Suprapubic skin (tissue), 4 donors: ENCODE measurements around the gene GCNA. TPM values are rescaled to one million over a fixed set of nuclear protein-coding genes. Genes with fewer than 3 reads are reported as not detected.

Experiments used
- DNase-seq, 2 donors: peaks; one replicate each; pipeline ENCODE4 v3.0.0-alpha.2; 2019; ENCODE audit warnings: low spot score in 2 of 2
- H3K27ac ChIP-seq: fragments of 200-600 bp; sonication (generic); one replicate; pipeline ENCODE4 v1.5.1; 2019
- H3K27me3 ChIP-seq: fragments of 200-600 bp; sonication (generic); one replicate; pipeline ENCODE4 v1.5.1; 2019
- H3K36me3 ChIP-seq: fragments of 200-600 bp; sonication (generic); one replicate; pipeline ENCODE4 v1.5.1; 2019
- H3K4me1 ChIP-seq: fragments of 200-600 bp; sonication (generic); one replicate; pipeline ENCODE4 v1.5.1; 2019
- H3K4me3 ChIP-seq: fragments of 200-600 bp; sonication (generic); one replicate; pipeline ENCODE4 v1.5.1; 2019; ENCODE audit warnings: mild to moderate bottlenecking
- H3K9me3 ChIP-seq: fragments of 200-600 bp; sonication (generic); one replicate; pipeline ENCODE4 v1.5.1; 2019
- EP300 ChIP-seq: sonication (generic); formaldehyde crosslinking; IDR thresholded peaks from one replicate; pipeline ENCODE4 v1.6.1; 2017; ENCODE audit warnings: antibody characterized with exemption
- POLR2A ChIP-seq, 2 donors: fragments of 450-650 bp; IDR thresholded peaks; one replicate each; pipeline ENCODE4 v1.6.1; 2017; ENCODE audit warnings: antibody characterized with exemption in 2 of 2, mild to moderate bottlenecking in 2 of 2, moderate library complexity in 2 of 2
- POLR2AphosphoS5 ChIP-seq, 3 donors: sonication (generic); formaldehyde crosslinking; IDR thresholded peaks; one replicate each; pipeline ENCODE4 v1.6.1; 2017; ENCODE audit warnings: antibody characterized with exemption in 3 of 3
- WGBS: methylation state at CpG from one replicate; pipeline ENCODE4 v1.1.5; 2018; 5-methylcytosine and 5-hydroxymethylcytosine counted together
- total RNA-seq, 4 donors: library from RNA; depleted of rRNA; stranded (reverse); fragments of >200 nt; gene quantifications; one replicate each; pipeline ENCODE4 v1.1.0, GENCODE V29; 2016
- TF ChIP-seq, protein P1 (sequence below), 2 donors: fragments of 200-600 bp in 1 of 2; fragments of 450-650 bp in 1 of 2; sonication (generic) in 1 of 2; IDR thresholded peaks; one replicate each; pipeline ENCODE4 v1.5.1; 2016 to 2019; ENCODE audit warnings: antibody characterized with exemption in 2 of 2, mild to moderate bottlenecking in 1 of 2, moderate library complexity in 1 of 2

The GCNA gene
- total RNA-seq, 4 donors from 2014 or later: 0.47 to 5.5 (median 0.99) TPM

DNA sequence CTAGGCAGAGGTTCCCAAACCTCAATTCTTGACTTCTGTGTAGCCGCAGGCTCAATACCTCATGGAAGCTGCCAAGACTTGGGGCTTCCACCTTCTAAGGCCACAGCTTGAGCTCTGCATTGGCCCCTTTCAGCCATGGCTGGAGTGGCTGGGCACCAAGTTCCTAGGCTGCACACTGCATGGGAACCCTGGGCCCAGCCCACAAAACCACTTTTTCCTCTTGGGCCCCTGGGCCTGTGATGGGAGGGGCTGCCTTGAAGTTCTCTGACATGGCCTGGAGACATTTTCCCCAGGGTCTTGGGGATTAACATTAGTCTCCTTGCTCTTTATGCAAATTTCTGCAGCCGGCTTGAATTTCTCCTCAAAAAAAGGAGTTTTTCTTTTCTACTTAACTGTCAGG lies 75.1 kb downstream of the GCNA start:
- TF ChIP-seq, protein P1, sequence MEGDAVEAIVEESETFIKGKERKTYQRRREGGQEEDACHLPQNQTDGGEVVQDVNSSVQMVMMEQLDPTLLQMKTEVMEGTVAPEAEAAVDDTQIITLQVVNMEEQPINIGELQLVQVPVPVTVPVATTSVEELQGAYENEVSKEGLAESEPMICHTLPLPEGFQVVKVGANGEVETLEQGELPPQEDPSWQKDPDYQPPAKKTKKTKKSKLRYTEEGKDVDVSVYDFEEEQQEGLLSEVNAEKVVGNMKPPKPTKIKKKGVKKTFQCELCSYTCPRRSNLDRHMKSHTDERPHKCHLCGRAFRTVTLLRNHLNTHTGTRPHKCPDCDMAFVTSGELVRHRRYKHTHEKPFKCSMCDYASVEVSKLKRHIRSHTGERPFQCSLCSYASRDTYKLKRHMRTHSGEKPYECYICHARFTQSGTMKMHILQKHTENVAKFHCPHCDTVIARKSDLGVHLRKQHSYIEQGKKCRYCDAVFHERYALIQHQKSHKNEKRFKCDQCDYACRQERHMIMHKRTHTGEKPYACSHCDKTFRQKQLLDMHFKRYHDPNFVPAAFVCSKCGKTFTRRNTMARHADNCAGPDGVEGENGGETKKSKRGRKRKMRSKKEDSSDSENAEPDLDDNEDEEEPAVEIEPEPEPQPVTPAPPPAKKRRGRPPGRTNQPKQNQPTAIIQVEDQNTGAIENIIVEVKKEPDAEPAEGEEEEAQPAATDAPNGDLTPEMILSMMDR (IDR thresholded peaks at IDR 0.05): no peak
- TF ChIP-seq POLR2A (IDR thresholded peaks at IDR 0.05): no peak
- no peak for TF ChIP-seq EP300
- no peak for TF ChIP-seq POLR2AphosphoS5 (IDR thresholded peaks at IDR 0.05)
- Histone ChIP-seq H3K27ac (no peak overlapping the region), H3K27me3 (no peaks in the 10 kb centered on the region), H3K36me3 (no peaks in the 10 kb centered on the region), H3K4me3 (no peak overlapping the region), H3K9me3 (no peaks in the 10 kb centered on the region), H3K4me1 (no peaks in the 10 kb centered on the region)
- no peak for DNase-seq
- 94% methylated on average over 2 of the region's 2 CpGs for WGBS

DNA sequence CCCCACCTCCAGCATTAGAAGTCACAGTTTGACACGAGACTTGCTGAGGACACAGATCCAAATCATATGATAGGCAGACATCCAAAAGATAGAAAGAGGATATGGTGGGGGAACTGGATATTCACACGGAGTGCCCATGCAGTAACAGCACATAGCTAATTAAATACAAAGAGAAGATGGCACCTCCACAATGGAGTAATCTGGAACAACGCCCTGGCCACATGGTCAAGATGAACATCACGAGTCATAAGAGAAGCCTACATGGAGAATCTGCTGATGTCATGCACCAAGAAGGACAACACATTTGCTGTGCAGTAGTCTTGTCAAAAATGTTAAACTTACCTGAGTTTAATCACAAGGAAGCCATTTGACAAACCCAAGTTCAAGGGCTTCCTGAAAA lies 79.0 kb downstream of the GCNA start:
- no peak for DNase-seq
- no peak overlapping the region for H3K4me3 ChIP-seq
- TF ChIP-seq, protein P1 (IDR thresholded peaks at IDR 0.05): no peak
- TF ChIP-seq EP300: no peak
- no peak for TF ChIP-seq POLR2AphosphoS5 (IDR thresholded peaks at IDR 0.05)
- no peak for TF ChIP-seq POLR2A (IDR thresholded peaks at IDR 0.05)
- H3K36me3 ChIP-seq: no peaks in the 10 kb centered on the region
- no peak overlapping the region for H3K27ac ChIP-seq
- 67% methylated on average over 4 of the region's 4 CpGs for WGBS
- no peaks in the 10 kb centered on the region for H3K4me1 ChIP-seq
- no peaks in the 10 kb centered on the region for H3K9me3 ChIP-seq
- no peaks in the 10 kb centered on the region for H3K27me3 ChIP-seq

DNA sequence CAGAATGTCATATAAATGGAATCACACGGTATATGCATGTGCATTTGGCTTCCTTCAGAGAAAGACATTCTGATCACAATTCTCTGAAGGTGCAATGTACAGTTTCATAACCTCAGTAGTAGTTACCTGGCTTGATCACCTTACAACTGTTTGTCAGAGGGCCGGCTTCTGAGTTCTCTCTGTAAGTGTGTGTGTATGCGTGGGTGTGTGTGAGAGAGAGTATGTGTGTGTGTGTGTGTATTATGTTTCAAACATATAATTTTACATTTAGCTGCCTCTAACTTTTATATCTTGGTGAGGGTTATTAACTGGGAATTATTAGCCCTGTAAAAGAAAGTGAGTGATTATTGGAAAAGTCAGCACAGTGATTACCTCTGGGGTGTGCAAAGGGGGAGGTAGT lies 81.1 kb downstream of the GCNA start:
- Histone ChIP-seq H3K9me3 (no peaks in the 10 kb centered on the region), H3K36me3 (no peaks in the 10 kb centered on the region), H3K4me3 (no peak overlapping the region), H3K4me1 (peaks cover 3% of the 10 kb centered on the region), H3K27ac (no peak overlapping the region), H3K27me3 (no peaks in the 10 kb centered on the region)
- no peak for DNase-seq
- WGBS: 82% methylated on average over 3 of the region's 3 CpGs
- TF ChIP-seq EP300: no peak
- TF ChIP-seq, protein P1 (IDR thresholded peaks at IDR 0.05): no peak
- no peak for TF ChIP-seq POLR2A (IDR thresholded peaks at IDR 0.05)
- TF ChIP-seq POLR2AphosphoS5 (IDR thresholded peaks at IDR 0.05): no peak

DNA sequence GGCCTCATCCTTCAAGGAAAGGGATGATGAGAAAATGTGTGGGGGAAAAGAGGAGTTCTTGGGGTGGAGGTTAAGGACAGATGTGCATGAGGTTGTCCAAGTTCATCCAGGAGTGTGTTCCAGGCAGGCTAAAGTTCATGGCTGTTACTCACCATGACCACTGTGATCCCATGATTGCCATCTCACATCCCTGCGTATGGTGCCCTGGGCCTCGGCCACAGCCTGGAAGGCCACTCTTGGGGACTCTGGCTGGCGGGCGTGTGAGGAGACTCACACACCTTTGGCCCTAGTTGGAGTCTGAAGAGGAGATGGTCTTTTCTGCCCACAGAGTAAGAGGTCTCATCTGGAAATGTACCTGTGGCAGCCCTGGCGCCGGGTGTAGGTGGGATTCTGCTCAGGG lies 81.7 kb downstream of the GCNA start:
- Histone ChIP-seq H3K4me3 (no peak overlapping the region), H3K36me3 (no peaks in the 10 kb centered on the region), H3K4me1 (peaks cover 3% of the 10 kb centered on the region), H3K9me3 (no peaks in the 10 kb centered on the region), H3K27me3 (no peaks in the 10 kb centered on the region), H3K27ac (no peak overlapping the region)
- WGBS: 91% methylated on average over 6 of the region's 6 CpGs
- no peak for TF ChIP-seq EP300
- no peak for TF ChIP-seq POLR2AphosphoS5 (IDR thresholded peaks at IDR 0.05)
- TF ChIP-seq POLR2A (IDR thresholded peaks at IDR 0.05): no peak
- TF ChIP-seq, protein P1 (IDR thresholded peaks at IDR 0.05): no peak
- no peak for DNase-seq

DNA sequence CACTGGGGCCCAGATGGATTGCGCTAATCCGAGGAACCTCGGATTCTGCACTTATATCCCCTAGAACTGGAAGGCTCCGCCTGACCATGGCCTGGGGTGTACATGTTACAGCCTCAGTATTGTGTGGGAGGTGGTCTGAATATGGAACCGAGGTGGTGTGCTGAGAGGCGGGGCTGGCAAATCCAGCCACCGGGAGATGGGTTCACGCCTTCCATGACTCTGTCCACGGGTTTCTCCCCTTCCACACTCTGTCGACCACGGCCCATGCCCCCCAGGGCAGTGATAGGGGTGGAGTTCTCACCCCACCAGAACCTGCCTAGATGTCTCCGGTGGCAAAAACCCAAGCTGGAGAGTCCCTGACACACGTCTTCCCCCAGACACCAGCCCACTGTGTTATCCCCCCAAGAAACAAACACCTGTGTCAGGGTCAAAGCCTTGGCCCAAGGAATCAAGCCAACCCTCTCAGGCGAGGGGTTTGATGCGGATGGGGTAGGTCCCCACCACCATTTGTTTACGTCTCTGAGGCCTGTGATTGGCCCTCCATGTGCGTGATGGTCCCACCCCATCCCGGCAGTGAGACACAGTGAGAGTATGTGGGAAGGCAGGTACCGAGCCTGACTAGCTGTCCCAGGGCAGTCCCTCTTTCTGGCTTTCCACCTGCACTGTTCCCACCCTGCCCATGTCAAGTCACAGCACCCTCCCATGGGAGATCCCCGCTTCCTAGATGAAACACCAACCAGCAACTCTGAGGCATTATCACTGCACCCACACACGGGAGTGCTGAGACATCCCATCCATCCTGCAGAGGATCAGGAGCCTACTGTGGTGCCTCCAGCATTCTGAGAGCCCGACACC lies 82.6 kb downstream of the GCNA start:
- 85% methylated on average over 19 of the region's 22 CpGs for WGBS
- Histone ChIP-seq H3K27me3 (no peaks in the 10 kb centered on the region), H3K9me3 (no peaks in the 10 kb centered on the region), H3K4me3 (no peak overlapping the region), H3K27ac (no peak overlapping the region), H3K4me1 (peaks cover 3% of the 10 kb centered on the region), H3K36me3 (no peaks in the 10 kb centered on the region)
- no peak for DNase-seq
- TF ChIP-seq, protein P1 (IDR thresholded peaks at IDR 0.05): no peak
- TF ChIP-seq POLR2AphosphoS5 (IDR thresholded peaks at IDR 0.05) (no peak), EP300 (no peak), POLR2A (IDR thresholded peaks at IDR 0.05) (no peak)
